ENCODE data around the gene MCF2L2.

The MCF2L2 gene

GRCh38 chr3:183318877-183319276 lies 109.5 kb downstream of the MCF2L2 start:
- DNase-seq, result no peak

GRCh38 chr3:183317886-183318865 lies 110.2 kb downstream of the MCF2L2 start:
- no peak for DNase-seq

DNA sequence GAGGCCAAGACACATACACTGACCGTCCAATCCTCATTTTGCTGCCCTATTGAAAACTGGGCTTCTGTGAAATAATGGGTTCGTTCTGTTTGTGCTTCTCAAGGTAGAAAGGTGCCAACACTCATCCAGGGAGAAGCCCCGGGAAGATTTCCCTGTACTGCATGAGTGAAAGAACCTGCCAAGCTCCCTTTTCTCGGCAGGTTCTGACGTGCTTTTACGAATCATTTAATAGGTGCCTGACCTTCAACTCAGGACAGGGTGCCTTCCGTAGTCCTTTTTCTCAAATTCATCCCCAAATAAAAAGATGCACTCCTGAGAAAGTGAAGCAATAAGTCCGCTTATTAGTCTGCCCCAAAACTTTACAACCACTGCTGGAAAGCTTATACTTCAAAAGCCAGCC lies 111.1 kb downstream of the MCF2L2 start:
- DNase-seq, result no peak

DNA sequence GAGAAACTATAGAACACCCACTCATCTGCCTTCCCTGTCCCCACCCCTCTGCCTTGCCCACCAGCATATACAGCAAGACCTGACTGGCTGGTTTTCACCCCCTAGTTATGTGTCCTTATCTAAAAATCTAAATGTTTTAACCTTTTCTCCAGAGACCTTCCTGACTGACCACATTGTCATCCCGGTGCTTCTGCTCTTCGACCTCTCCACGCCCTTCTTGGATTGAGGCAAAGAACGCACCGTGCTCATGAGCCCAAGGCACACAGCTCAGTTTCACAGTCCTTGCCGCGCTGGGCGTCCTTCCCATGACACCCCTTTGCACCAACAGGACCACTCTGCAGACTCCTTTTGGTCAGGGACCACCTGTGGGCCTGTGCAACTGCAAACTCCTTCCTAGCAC lies 112.7 kb downstream of the MCF2L2 start:
- no peak for DNase-seq

DNA sequence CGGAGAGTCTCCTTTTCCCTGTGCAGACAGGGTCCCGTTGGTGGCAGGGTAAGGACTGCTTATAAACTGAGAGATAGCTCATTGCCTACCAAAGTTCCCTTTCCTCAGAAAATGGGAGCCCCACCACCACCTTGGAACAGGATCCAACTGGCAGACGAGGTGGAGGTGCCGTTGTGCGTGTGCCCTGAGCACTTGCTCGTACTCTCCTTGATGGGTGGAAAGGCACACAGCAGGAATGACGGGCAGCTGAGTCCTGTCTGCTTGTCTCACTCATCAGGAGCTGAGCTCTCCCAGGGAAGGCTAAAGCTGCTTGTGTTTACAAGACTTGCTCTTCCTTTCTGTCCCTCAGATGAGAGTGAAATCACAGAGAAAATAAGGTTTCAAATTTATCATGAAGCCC lies 114.7 kb downstream of the MCF2L2 start:
- DNase-seq, result no peak

- DNase-seq, result no peak
Measured at GRCh38 chr3:183313351-183313750, 115.1 kb downstream of the MCF2L2 start.

- DNase-seq, result no peak
Measured at GRCh38 chr3:183312433-183312832, 116.0 kb downstream of the MCF2L2 start.

GRCh38 chr3:183310936-183311335 lies 117.5 kb downstream of the MCF2L2 start:
- no peak for DNase-seq

- DNase-seq, result no peak
Measured at GRCh38 chr3:183309276-183309675, 119.1 kb downstream of the MCF2L2 start.

- DNase-seq, result no peak
Measured at GRCh38 chr3:183308751-183309150, 119.7 kb downstream of the MCF2L2 start.

DNA sequence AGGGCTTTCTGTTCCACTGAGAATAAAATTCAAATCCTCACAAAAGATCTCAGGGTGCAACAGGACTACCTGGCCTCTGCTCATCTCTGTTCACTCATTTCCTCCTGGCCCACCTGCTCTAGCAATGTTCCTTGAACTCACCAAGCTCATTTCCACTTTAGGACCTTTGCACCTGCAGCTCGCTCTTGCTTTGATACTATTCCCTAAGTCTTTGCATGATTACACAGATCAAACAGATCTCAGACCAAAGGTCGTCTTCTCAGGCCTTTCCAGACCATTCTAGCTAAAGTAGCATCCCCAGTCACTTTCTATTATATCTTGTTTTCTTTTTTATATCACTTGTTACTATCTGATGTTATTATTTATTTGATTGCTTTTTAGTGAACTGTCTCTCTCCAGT lies 120.7 kb downstream of the MCF2L2 start:
- no peak for DNase-seq

- no peak for DNase-seq
Measured at GRCh38 chr3:183306798-183307671, 121.4 kb downstream of the MCF2L2 start.

DNA sequence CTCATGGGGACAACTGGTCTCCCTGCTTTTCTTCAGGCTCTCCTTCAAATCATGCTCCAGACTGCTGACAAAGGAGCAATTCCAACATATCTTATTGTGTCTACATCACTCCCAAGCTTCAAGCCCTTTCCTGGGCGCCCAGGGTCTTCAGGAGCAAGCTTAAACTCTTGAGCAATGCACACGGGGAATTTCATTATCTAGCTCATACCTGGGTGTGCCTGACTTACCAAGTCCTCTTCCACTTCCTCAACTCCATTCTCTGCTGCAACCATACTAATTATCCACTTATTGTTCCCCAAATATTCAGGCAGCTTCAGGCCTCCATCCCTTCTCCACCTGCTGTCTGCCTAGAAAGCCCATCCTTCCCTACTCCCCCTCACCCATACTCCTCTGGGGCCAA lies 124.7 kb downstream of the MCF2L2 start:
- DNase-seq, result no peak

DNA sequence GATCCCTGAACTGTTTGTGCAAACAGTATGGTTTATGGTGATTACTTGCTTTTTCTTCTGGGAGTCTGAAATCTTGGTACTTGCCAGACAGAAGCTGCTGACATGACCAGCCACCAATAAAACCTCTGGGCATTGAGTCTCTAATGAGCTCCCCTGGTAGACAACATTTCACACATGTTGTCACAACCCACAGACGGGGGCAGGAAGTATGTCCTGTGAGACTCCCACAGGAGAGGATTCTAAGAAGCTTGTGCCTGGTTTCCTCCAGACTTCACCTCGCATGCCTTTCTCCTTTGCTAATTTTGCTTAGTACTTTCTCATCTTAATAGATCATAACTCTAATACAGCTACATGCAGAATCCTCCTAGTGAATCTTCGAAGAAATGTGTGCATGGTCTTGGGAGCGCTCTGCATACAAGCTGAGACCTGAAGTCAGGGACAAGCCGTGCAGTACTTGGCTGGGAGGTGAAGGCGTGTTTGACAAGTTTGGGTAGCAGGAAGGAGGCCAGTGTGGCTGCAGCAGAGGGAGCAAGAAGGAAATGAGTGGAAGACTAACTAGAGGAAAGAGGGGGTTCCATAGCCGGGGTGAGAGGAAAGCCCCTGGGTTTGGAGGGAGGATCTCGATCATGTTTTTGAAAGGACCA lies 126.4 kb downstream of the MCF2L2 start:
- no peak for DNase-seq

DNA sequence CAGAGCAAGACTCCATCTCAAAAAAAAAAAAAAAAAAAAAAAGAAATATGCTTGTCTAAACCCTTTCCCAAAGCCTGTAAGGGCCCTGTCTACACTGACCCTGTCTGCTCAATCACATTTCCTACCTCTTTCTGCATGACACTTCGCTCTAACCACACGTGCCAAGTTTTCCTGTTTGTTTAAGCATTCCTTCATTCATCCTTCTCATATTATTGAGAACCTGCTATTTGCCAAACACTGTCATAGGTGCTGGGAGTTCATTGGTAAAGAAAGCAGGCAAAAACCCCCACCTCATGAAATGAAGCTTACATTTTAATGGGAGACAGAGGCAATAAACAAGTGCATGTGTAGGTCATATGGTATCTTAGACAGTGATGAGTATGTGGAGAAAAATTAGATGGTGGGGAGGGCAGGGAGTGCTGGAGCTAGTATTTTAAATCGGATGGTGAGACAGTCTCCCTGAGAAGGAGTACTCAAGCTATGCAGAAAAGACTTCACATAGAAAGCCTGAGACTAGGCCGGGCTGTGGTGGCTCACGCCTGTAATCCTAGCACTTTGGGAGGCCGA lies 127.3 kb downstream of the MCF2L2 start:
- no peak for DNase-seq

DNA sequence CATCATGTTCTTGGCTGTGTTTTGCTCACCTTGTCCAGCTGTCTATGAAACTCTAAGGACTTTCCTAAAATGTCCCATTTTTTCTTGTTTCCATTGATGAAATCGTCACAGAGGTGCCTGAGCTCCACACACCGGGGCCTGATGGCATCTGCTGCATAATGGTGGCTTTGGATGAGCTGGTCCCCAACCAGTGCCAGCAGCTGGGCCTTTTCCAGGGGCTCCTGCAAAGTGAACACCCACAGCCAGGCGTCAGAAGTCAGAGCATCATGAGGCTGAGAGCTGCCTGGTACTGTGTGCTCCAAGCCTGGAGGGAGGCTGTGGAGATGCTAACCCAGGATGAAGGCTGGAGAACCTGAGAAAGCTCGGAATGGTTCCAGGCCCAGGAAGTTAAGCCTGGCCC lies 128.4 kb downstream of the MCF2L2 start:
- DNase-seq, result no peak

GRCh38 chr3:183298701-183299153 lies 129.7 kb downstream of the MCF2L2 start:
- peak; percentile 88 for DNase-seq

DNA sequence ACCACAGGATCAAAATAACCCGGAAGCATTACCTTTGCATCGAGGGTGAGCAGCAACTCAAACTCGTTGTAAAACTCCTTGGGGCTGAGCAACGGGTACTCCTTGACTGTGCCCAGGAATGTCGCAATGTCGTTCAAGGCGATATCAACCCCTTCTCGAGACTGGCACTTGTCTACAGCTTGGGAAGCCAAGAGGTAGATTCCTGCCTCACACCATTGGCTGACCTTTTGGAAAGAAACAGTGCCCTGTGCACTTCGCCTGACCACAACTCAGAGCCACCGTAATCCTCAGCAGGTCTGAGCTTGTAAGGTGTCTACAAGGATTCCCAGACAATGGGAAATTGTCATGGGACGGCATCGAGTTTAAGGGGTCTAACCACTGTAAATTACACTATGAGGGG lies 131.5 kb downstream of the MCF2L2 start:
- DNase-seq, result no peak

DNA sequence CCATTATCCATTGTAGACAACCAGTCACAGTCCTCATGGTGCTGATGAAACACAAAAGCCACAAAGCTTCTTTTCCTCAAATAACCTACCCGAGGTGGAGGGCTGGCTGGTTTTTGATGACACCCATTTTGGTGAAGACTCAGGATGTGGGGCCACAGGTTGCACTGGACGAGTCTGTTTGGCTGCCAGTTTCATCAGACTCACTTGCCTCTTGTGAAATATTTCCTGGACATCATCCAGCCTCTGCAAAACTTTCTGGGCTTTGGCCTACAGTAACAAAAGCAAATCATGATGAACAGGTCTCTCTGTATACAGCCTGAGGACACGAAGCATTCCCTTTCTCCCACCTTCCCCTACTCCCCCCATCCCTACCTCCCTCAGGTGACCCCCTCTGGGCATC lies 133.2 kb downstream of the MCF2L2 start:
- DNase-seq, result no peak

DNA sequence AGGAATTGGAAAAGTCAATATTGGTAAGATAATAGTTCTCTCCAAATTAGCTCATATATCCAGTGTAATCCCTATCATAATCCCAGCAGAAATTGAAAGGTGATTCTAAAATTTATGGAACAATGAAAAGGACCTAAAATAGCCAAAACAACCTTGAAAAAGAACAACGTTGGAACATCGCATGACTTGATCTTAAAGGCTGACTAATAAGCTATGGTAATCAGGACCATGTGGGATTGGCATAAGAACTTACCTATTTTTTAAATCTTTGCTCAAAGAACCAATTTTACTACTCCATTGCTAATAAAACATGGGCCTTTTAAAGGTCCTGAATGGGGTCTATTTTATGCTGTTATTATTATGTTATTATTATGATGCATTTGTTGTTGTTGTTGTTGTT lies 134.5 kb downstream of the MCF2L2 start:
- no peak for DNase-seq

- DNase-seq, result no peak
Measured at GRCh38 chr3:183291497-183292031, 136.9 kb downstream of the MCF2L2 start.

GRCh38 chr3:183290216-183290615 lies 138.2 kb downstream of the MCF2L2 start:
- DNase-seq, result no peak

- no peak for DNase-seq
Measured at GRCh38 chr3:183288117-183288516, 140.3 kb downstream of the MCF2L2 start.

All from NCI-H1694 (cell line).